Mammary epithelial cell (primary cell): Measurements from ENCODE around the gene ABHD5.

Source experiments
- CTCF ChIP-seq, 2 donors: IDR thresholded peaks in 1 of 2; conservative IDR thresholded peaks in 1 of 2; 2 replicates each; pipeline ENCODE4 v1.5.1; 2011 to 2012; ENCODE audit warnings: inconsistent platforms in 2 of 2, low read length in 2 of 2, mild to moderate bottlenecking in 2 of 2, control low read depth in 1 of 2, low read depth in 1 of 2; ENCODE audit not compliant: insufficient read depth in 1 of 2; ENCODE audit errors: extremely low read depth in 1 of 2
- EZH2 ChIP-seq: IDR thresholded peaks from 2 replicates; pipeline ENCODE4 v1.6.1; 2012; ENCODE audit warnings: low read length, inconsistent platforms, borderline replicate concordance

- TF ChIP-seq EZH2, result no peak
- no peak for TF ChIP-seq CTCF (conservative IDR thresholded peaks at IDR 0.05 in 1 of 2, IDR thresholded peaks at IDR 0.05 in 1 of 2; ENCODE audit: extremely low read depth in 1 of 2, insufficient read depth in 1 of 2, low read depth in 1 of 2, low read length in 2 of 2)
Measured at GRCh38 chr3:43695863-43696262, 5.1 kb downstream of the ABHD5 start.
